ENCODE results near the gene WDR20. TPM values are rescaled to one million over a fixed set of nuclear protein-coding genes. Genes with fewer than 3 reads are reported as not detected.

The WDR20 gene
- total RNA-seq, 2 experiments from 2014 or later: 13.3 to 31.0 TPM

- no peak overlapping the region for H3K27ac ChIP-seq (ENCODE audit: low read depth, low read length, poor library complexity, severe bottlenecking)
- H3K79me2 ChIP-seq (ENCODE audit: insufficient read depth, low read depth, low read length): no peaks in the 10 kb centered on the region
- H4K20me1 ChIP-seq (ENCODE audit: insufficient read depth, low read length): no peaks in the 10 kb centered on the region
- H3K9me3 ChIP-seq (ENCODE audit: low read length): no peaks in the 10 kb centered on the region
- no peak for DNase-seq (ENCODE audit: low spot score)
- ChIA-PET POLR2A (no interaction called here), CTCF (ENCODE audit: unreplicated experiment) (no interaction called here)
- no peak overlapping the region for H3K4me3 ChIP-seq (ENCODE audit: low read depth, low read length, poor library complexity, severe bottlenecking)
- H3K4me2 ChIP-seq (ENCODE audit: low read length): no peak overlapping the region
- TF ChIP-seq EZH2phosphoT487 (IDR thresholded peaks at IDR 0.05; ENCODE audit: borderline replicate concordance, low read depth, low read length) (no peak), CTCF (conservative IDR thresholded peaks at IDR 0.05; ENCODE audit: low read length) (no peak)
- no peaks in the 10 kb centered on the region for H3K36me3 ChIP-seq (ENCODE audit: insufficient read depth, low read length)
- H3K4me1 ChIP-seq (ENCODE audit: insufficient read depth, low read length, poor library complexity, severe bottlenecking): no peaks in the 10 kb centered on the region
- no TSS peak for BruUV-seq (replicated peaks)
- H2AFZ ChIP-seq (ENCODE audit: low read length): no peak overlapping the region
- intact Hi-C loops (cut with micrococcal nuclease; ENCODE audit: unreplicated experiment): no loop called here
- no peaks in the 10 kb centered on the region for H3K9me2 ChIP-seq (ENCODE audit: insufficient read depth, low read length)
Observed at GRCh38 chr14:102246071-102246470, 106.4 kb downstream of the WDR20 start.

GRCh38 chr14:102248121-102248520, 108.4 kb downstream of the WDR20 start:
- ChIA-PET POLR2A (interaction anchor here (0.7 kb wide), 1 partner anchor 86 kb away, joined by 3 read pairs; no protein-coding TSS in a partner anchor), CTCF (ENCODE audit: unreplicated experiment) (no interaction called here)
- Histone ChIP-seq H3K79me2 (ENCODE audit: insufficient read depth, low read depth, low read length) (no peaks in the 10 kb centered on the region), H2AFZ (ENCODE audit: low read length) (no peak overlapping the region), H3K27ac (ENCODE audit: low read depth, low read length, poor library complexity, severe bottlenecking) (no peak overlapping the region), H3K36me3 (ENCODE audit: insufficient read depth, low read length) (no peaks in the 10 kb centered on the region), H3K4me1 (ENCODE audit: insufficient read depth, low read length, poor library complexity, severe bottlenecking) (no peaks in the 10 kb centered on the region), H3K4me2 (ENCODE audit: low read length) (no peak overlapping the region), H3K9me2 (ENCODE audit: insufficient read depth, low read length) (no peaks in the 10 kb centered on the region), H3K4me3 (ENCODE audit: low read depth, low read length, poor library complexity, severe bottlenecking) (no peak overlapping the region), H3K9me3 (ENCODE audit: low read length) (no peaks in the 10 kb centered on the region), H4K20me1 (ENCODE audit: insufficient read depth, low read length) (no peaks in the 10 kb centered on the region)
- intact Hi-C loops (cut with micrococcal nuclease; ENCODE audit: unreplicated experiment): no loop called here
- TF ChIP-seq CTCF (conservative IDR thresholded peaks at IDR 0.05; ENCODE audit: low read length): no peak
- TF ChIP-seq EZH2phosphoT487 (IDR thresholded peaks at IDR 0.05; ENCODE audit: borderline replicate concordance, low read depth, low read length): no peak
- BruUV-seq (replicated peaks): no TSS peak
- DNase-seq (ENCODE audit: low spot score): no peak

- ChIA-PET CTCF (ENCODE audit: unreplicated experiment) (no interaction called here), POLR2A (interaction anchor here (0.5 to 0.7 kb wide), 2 partner anchors 68 to 69 kb away, joined by 3 read pairs; no protein-coding TSS in a partner anchor)
- H3K27ac ChIP-seq (ENCODE audit: low read depth, low read length, poor library complexity, severe bottlenecking): no peak overlapping the region
- H3K79me2 ChIP-seq (ENCODE audit: insufficient read depth, low read depth, low read length): no peaks in the 10 kb centered on the region
- H3K4me3 ChIP-seq (ENCODE audit: low read depth, low read length, poor library complexity, severe bottlenecking): no peak overlapping the region
- H3K36me3 ChIP-seq (ENCODE audit: insufficient read depth, low read length): no peaks in the 10 kb centered on the region
- H3K4me1 ChIP-seq (ENCODE audit: insufficient read depth, low read length, poor library complexity, severe bottlenecking): no peaks in the 10 kb centered on the region
- H3K4me2 ChIP-seq (ENCODE audit: low read length): no peak overlapping the region
- no peaks in the 10 kb centered on the region for H3K9me3 ChIP-seq (ENCODE audit: low read length)
- DNase-seq (ENCODE audit: low spot score): no peak
- no peaks in the 10 kb centered on the region for H3K9me2 ChIP-seq (ENCODE audit: insufficient read depth, low read length)
- intact Hi-C loops (cut with micrococcal nuclease; ENCODE audit: unreplicated experiment): no loop called here
- no TSS peak for BruUV-seq (replicated peaks)
- H4K20me1 ChIP-seq (ENCODE audit: insufficient read depth, low read length): no peaks in the 10 kb centered on the region
- no peak for TF ChIP-seq CTCF (conservative IDR thresholded peaks at IDR 0.05; ENCODE audit: low read length)
- no peak for TF ChIP-seq EZH2phosphoT487 (IDR thresholded peaks at IDR 0.05; ENCODE audit: borderline replicate concordance, low read depth, low read length)
- no peak overlapping the region for H2AFZ ChIP-seq (ENCODE audit: low read length)
Observed at GRCh38 chr14:102249041-102249440, 109.3 kb downstream of the WDR20 start.
